ENCODE results near the gene FAM240A. TPM values are rescaled to one million over a fixed set of nuclear protein-coding genes. Genes with fewer than 3 reads are reported as not detected.

FAM240A gene
- total RNA-seq, 1 experiment from 2014 or later, result not detected

DNA sequence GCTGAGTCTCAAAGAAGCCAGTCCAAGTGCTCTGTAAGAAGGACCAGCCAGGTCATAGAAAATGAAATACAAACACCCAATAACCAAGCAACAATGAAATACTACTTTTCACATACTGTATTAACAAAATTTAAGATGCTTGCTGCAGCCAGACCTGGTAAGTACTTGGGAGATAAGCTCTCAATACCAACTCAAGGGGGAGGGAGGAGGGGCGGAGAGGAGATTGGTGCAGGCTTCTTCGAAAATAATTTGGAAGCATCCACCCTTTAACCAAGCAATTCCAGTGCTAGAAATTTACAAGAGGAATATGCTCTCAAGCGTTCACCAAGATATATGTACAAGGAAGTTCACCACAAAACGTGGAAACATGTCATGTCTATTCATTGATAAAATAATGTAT is 38.6 kb upstream of the FAM240A start:
- BruUV-seq (replicated peaks), result no TSS peak
- Histone ChIP-seq H3K4me3 (replicated peaks in 1 of 2; ENCODE audit: low read depth in 1 of 2, low read length in 2 of 2) (no peak overlapping the region), H3K9me3 (ENCODE audit: control insufficient read depth in 1 of 2, insufficient read depth in 1 of 2, low read depth in 1 of 2, low read length in 2 of 2) (no peaks in the 10 kb centered on the region), H3K36me3 (ENCODE audit: control insufficient read depth in 1 of 2, insufficient read depth in 2 of 2, low read length in 2 of 2) (no peaks in the 10 kb centered on the region), H3K9ac (ENCODE audit: low read length) (no peak overlapping the region), H4K20me1 (ENCODE audit: insufficient read depth) (no peaks in the 10 kb centered on the region), H2AFZ (ENCODE audit: low read depth, low read length, poor library complexity, severe bottlenecking) (no peak overlapping the region), H3K4me2 (ENCODE audit: low read length) (no peak overlapping the region), H3K27me3 (ENCODE audit: insufficient read depth, low read length) (no peaks in the 10 kb centered on the region), H3K27ac (ENCODE audit: low read depth, low read length) (no peak overlapping the region), H3K79me2 (ENCODE audit: insufficient read depth, low read length) (no peaks in the 10 kb centered on the region), H3K9me2 (ENCODE audit: insufficient read depth) (no peaks in the 10 kb centered on the region), H3K4me1 (ENCODE audit: control insufficient read depth in 1 of 2, insufficient read depth in 2 of 2, low read length in 2 of 2) (peaks cover under 1% of the 10 kb centered on the region in 2 experiments; a peak in 1 of 4 replicates)
- no peak for ATAC-seq
- ChIA-PET RAD21 (ENCODE audit: low non-redundant PET in 1 of 2, low total read pairs in 2 of 2, uncharacterized antibody in 2 of 2, unreplicated experiment in 2 of 2) (no interaction called here), CTCF (interaction anchor here (1.3 kb wide), 1 partner anchor 15 kb away, joined by 3 read pairs; no protein-coding TSS in a partner anchor), POLR2A (no interaction called here)
- intact Hi-C loops (cut with micrococcal nuclease), result no loop called here
- DNase-seq (ENCODE audit: low read depth, low spot score), result no peak
- no peak for TF ChIP-seq CEBPB (IDR thresholded peaks at IDR 0.05; ENCODE audit: low read depth)
- TF ChIP-seq CBX3 (IDR thresholded peaks at IDR 0.05; ENCODE audit: low read depth), result no peak
- TF ChIP-seq FOSL1 (IDR thresholded peaks at IDR 0.05; ENCODE audit: low read depth), result no peak
- TF ChIP-seq CTCF (IDR thresholded peaks at IDR 0.05 in 2 of 3, conservative IDR thresholded peaks at IDR 0.05 in 1 of 3; ENCODE audit: borderline replicate concordance in 1 of 3, insufficient read depth in 1 of 3, low read depth in 2 of 3, low read length in 2 of 3), result no peak
- no peak for TF ChIP-seq YY1 (IDR thresholded peaks at IDR 0.05; ENCODE audit: extremely low read depth, insufficient replicate concordance, low read depth, low read length)
- TF ChIP-seq POLR2A (IDR thresholded peaks at IDR 0.05; ENCODE audit: borderline replicate concordance, extremely low read depth, insufficient read depth, insufficient read length), result no peak
- TF ChIP-seq EZH2phosphoT487 (IDR thresholded peaks at IDR 0.05; ENCODE audit: borderline replicate concordance), result no peak
- no peak for TF ChIP-seq ATF3 (IDR thresholded peaks at IDR 0.05)
- no peak for TF ChIP-seq TCF7L2 (IDR thresholded peaks at IDR 0.05; ENCODE audit: borderline replicate concordance, extremely low read depth, insufficient read depth, insufficient read length)
- TF ChIP-seq SP1 (IDR thresholded peaks at IDR 0.05; ENCODE audit: low read depth), result no peak
- TF ChIP-seq SRF (IDR thresholded peaks at IDR 0.05; ENCODE audit: low read depth), result no peak
- no peak for TF ChIP-seq ELF1 (IDR thresholded peaks at IDR 0.05; ENCODE audit: borderline replicate concordance, low read depth)
- TF ChIP-seq, protein P1, sequence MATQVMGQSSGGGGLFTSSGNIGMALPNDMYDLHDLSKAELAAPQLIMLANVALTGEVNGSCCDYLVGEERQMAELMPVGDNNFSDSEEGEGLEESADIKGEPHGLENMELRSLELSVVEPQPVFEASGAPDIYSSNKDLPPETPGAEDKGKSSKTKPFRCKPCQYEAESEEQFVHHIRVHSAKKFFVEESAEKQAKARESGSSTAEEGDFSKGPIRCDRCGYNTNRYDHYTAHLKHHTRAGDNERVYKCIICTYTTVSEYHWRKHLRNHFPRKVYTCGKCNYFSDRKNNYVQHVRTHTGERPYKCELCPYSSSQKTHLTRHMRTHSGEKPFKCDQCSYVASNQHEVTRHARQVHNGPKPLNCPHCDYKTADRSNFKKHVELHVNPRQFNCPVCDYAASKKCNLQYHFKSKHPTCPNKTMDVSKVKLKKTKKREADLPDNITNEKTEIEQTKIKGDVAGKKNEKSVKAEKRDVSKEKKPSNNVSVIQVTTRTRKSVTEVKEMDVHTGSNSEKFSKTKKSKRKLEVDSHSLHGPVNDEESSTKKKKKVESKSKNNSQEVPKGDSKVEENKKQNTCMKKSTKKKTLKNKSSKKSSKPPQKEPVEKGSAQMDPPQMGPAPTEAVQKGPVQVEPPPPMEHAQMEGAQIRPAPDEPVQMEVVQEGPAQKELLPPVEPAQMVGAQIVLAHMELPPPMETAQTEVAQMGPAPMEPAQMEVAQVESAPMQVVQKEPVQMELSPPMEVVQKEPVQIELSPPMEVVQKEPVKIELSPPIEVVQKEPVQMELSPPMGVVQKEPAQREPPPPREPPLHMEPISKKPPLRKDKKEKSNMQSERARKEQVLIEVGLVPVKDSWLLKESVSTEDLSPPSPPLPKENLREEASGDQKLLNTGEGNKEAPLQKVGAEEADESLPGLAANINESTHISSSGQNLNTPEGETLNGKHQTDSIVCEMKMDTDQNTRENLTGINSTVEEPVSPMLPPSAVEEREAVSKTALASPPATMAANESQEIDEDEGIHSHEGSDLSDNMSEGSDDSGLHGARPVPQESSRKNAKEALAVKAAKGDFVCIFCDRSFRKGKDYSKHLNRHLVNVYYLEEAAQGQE (IDR thresholded peaks at IDR 0.05; ENCODE audit: low read depth), result no peak
